ENCODE measurements around the gene IL11.

The IL11 gene

GRCh38 chr19:55319785-55320184 lies 50.5 kb downstream of the IL11 start:
- WGBS, 2 experiments (ENCODE audit: insufficient coverage in 2 of 2) = 13 to 24% methylated on average over 15 to 21 of the region's 21 CpGs
- Histone ChIP-seq H3K27ac (ENCODE audit: low read depth, low read length, severe bottlenecking) (no peak overlapping the region), H3K9me3 (ENCODE audit: control insufficient read depth, low read length) (no peaks in the 10 kb centered on the region), H3K4me3 (ENCODE audit: extremely low read depth, insufficient read depth, low read length, poor library complexity, severe bottlenecking) (no peak overlapping the region), H3K4me1 (ENCODE audit: control insufficient read depth, insufficient read depth, low read length, poor library complexity, severe bottlenecking) (no peaks in the 10 kb centered on the region), H3K36me3 (ENCODE audit: control insufficient read depth, insufficient read depth, low read length) (no peaks in the 10 kb centered on the region)

- 84 to 94% methylated on average over 8 of the region's 8 CpGs for WGBS, 2 experiments (ENCODE audit: insufficient coverage in 2 of 2)
- Histone ChIP-seq H3K4me3 (ENCODE audit: extremely low read depth, insufficient read depth, low read length, poor library complexity, severe bottlenecking) (no peak overlapping the region), H3K36me3 (ENCODE audit: control insufficient read depth, insufficient read depth, low read length) (no peaks in the 10 kb centered on the region), H3K27ac (ENCODE audit: low read depth, low read length, severe bottlenecking) (no peak overlapping the region), H3K4me1 (ENCODE audit: control insufficient read depth, insufficient read depth, low read length, poor library complexity, severe bottlenecking) (no peaks in the 10 kb centered on the region), H3K9me3 (ENCODE audit: control insufficient read depth, low read length) (no peaks in the 10 kb centered on the region)
These were observed 53.6 kb downstream of the IL11 start for GRCh38 chr19:55316646-55317045.

- H3K9me3 ChIP-seq (ENCODE audit: control insufficient read depth, low read length) = no peaks in the 10 kb centered on the region
- no peaks in the 10 kb centered on the region for H3K4me1 ChIP-seq (ENCODE audit: control insufficient read depth, insufficient read depth, low read length, poor library complexity, severe bottlenecking)
- H3K4me3 ChIP-seq (ENCODE audit: extremely low read depth, insufficient read depth, low read length, poor library complexity, severe bottlenecking) = no peak overlapping the region
- H3K27ac ChIP-seq (ENCODE audit: low read depth, low read length, severe bottlenecking) = no peak overlapping the region
- no peaks in the 10 kb centered on the region for H3K36me3 ChIP-seq (ENCODE audit: control insufficient read depth, insufficient read depth, low read length)
- 93 to 95% methylated on average over 13 of the region's 13 CpGs for WGBS, 2 experiments (ENCODE audit: insufficient coverage in 2 of 2)
These were observed 54.2 kb downstream of the IL11 start for GRCh38 chr19:55315956-55316525.

GRCh38 chr19:55314396-55314795 lies 55.9 kb downstream of the IL11 start:
- peaks cover 8% of the 10 kb centered on the region for H3K36me3 ChIP-seq (ENCODE audit: control insufficient read depth, insufficient read depth, low read length)
- H3K9me3 ChIP-seq (ENCODE audit: control insufficient read depth, low read length) = no peaks in the 10 kb centered on the region
- H3K4me3 ChIP-seq (ENCODE audit: extremely low read depth, insufficient read depth, low read length, poor library complexity, severe bottlenecking) = no peak overlapping the region
- 85 to 97% methylated on average over 8 of the region's 8 CpGs for WGBS, 2 experiments (ENCODE audit: insufficient coverage in 2 of 2)
- no peak overlapping the region for H3K27ac ChIP-seq (ENCODE audit: low read depth, low read length, severe bottlenecking)
- no peaks in the 10 kb centered on the region for H3K4me1 ChIP-seq (ENCODE audit: control insufficient read depth, insufficient read depth, low read length, poor library complexity, severe bottlenecking)

Data from mesodermal cell (in vitro differentiated cells).